ENCODE results near the gene ANKMY1.
"Not testable (repeated sequence)": the region's sequence is repeated elsewhere in the genome, so short reads cannot be mapped to it uniquely, and the experiment has no call there.

ANKMY1 gene

DNA sequence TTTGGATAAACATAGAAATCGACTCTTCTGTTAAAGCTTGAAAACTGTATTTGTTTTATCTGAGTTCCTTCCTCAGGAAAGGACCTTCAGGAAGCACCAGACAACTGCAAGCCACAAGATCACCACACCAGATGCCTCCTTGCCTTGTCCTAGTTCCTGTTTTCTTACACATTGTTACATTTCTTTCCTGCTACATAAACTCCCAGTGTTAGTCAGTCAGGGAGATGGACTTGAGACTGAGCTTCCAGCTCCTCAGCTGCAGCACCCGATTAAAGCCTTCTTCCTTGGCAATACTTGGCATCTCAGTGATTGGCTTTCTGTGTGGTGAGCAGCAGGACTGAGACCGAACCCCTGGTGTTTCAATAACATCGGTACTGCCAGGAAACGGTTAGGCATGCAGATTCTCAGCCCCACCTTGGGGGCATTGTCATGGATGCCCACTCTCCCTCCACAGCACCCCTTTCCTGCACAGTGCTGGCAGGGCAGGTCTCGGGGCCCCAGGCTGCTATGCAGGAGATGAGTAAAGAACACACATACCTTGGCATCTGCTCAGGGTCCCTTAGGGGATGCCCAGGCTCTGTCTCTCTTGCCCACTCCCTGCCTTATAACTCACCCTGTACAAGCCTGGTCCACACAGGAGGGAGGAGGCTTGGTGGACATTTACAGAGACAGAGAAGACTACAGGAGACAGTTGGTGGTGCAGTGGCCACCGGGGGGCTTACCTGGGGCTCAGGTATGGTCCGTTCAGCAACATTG, 32.6 kb downstream of the ANKMY1 start:
- no peak overlapping the region for H3K27ac ChIP-seq
- H3K27me3 ChIP-seq = peaks cover 0 to 10% of the 10 kb centered on the region in 2 donors
- DNase-seq = no peak
- H3K4me3 ChIP-seq = no peak overlapping the region
- peaks cover 0 to 5% (median 3%) of the 10 kb centered on the region in 4 donors for H3K4me1 ChIP-seq
- TF ChIP-seq, protein P1, sequence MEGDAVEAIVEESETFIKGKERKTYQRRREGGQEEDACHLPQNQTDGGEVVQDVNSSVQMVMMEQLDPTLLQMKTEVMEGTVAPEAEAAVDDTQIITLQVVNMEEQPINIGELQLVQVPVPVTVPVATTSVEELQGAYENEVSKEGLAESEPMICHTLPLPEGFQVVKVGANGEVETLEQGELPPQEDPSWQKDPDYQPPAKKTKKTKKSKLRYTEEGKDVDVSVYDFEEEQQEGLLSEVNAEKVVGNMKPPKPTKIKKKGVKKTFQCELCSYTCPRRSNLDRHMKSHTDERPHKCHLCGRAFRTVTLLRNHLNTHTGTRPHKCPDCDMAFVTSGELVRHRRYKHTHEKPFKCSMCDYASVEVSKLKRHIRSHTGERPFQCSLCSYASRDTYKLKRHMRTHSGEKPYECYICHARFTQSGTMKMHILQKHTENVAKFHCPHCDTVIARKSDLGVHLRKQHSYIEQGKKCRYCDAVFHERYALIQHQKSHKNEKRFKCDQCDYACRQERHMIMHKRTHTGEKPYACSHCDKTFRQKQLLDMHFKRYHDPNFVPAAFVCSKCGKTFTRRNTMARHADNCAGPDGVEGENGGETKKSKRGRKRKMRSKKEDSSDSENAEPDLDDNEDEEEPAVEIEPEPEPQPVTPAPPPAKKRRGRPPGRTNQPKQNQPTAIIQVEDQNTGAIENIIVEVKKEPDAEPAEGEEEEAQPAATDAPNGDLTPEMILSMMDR (IDR thresholded peaks at IDR 0.05) = no peak
- intact Hi-C loops (cut with DNase I; ENCODE audit: low total_unique reads) = loop anchor here (10.0 kb wide), 1 partner anchor 180 kb away; no protein-coding TSS in a partner anchor
- H3K36me3 ChIP-seq = peaks cover 37 to 63% (median 47%) of the 10 kb centered on the region in 3 donors
- H3K9me3 ChIP-seq = no peaks in the 10 kb centered on the region

- Histone ChIP-seq H3K9me3 (no peaks in the 10 kb centered on the region), H3K4me3 (no peak overlapping the region), H3K36me3 (peaks cover 33 to 56% (median 34%) of the 10 kb centered on the region in 3 donors), H3K4me1 (peaks cover 0 to 18% (median 10%) of the 10 kb centered on the region in 4 donors), H3K27me3 (peaks cover 0 to 11% of the 10 kb centered on the region in 2 donors), H3K27ac (no peak overlapping the region)
- TF ChIP-seq, protein P1 (IDR thresholded peaks at IDR 0.05) = no peak
- intact Hi-C loops (cut with DNase I; ENCODE audit: low total_unique reads) = loop anchor here (10.0 kb wide), 1 partner anchor 181 kb away; no protein-coding TSS in a partner anchor
- DNase-seq = no peak
Measured at GRCh38 chr2:240523451-240524281, 34.1 kb downstream of the ANKMY1 start.

GRCh38 chr2:240522406-240522805, 35.4 kb downstream of the ANKMY1 start:
- DNase-seq = no peak
- H3K36me3 ChIP-seq = peaks cover 29 to 51% (median 34%) of the 10 kb centered on the region in 3 donors
- TF ChIP-seq, protein P1 (IDR thresholded peaks at IDR 0.05) = no peak

DNA sequence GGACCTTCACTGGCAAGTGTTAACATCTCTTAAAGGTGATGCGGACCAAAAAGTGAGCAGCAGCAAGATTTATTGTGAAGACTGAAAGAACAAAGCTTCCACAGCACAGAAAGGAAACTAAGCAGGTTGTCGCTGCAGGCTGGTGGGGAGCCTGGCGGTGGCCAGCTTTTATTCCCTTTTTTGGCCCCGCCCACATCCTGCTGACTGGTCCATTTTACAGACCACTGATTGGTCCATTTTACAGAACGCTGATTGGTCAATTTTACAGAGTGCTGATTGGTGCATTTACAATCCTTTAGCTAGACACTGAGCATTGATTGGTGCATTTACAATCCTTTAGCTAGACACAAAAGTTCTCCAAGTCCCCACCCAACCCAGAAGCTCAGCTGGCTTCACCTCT, 35.9 kb downstream of the ANKMY1 start:
- intact Hi-C loops (cut with DNase I; ENCODE audit: low total_unique reads) = loop anchor here (10.0 kb wide), 1 partner anchor 183 kb away; no protein-coding TSS in a partner anchor
- peaks cover 0 to 11% of the 10 kb centered on the region in 2 donors for H3K27me3 ChIP-seq
- peaks cover 0 to 18% (median 10%) of the 10 kb centered on the region in 4 donors for H3K4me1 ChIP-seq
- not testable (repeated sequence) for H3K27ac ChIP-seq, H3K9me3 ChIP-seq, H3K4me3 ChIP-seq, DNase-seq
- peaks cover 29 to 51% (median 34%) of the 10 kb centered on the region in 3 donors for H3K36me3 ChIP-seq

More at GRCh38 chr2:240522406-240522805, 35.4 kb downstream of the ANKMY1 start:
- H3K9me3 ChIP-seq = no peaks in the 10 kb centered on the region
- H3K4me3 ChIP-seq = no peak overlapping the region
- intact Hi-C loops (cut with DNase I; ENCODE audit: low total_unique reads) = loop anchor here (10.0 kb wide), 1 partner anchor 182 kb away; no protein-coding TSS in a partner anchor
- H3K27me3 ChIP-seq = peaks cover 0 to 11% of the 10 kb centered on the region in 2 donors
- H3K27ac ChIP-seq = no peak overlapping the region
- H3K4me1 ChIP-seq = peaks cover 0 to 18% (median 10%) of the 10 kb centered on the region in 4 donors

DNA sequence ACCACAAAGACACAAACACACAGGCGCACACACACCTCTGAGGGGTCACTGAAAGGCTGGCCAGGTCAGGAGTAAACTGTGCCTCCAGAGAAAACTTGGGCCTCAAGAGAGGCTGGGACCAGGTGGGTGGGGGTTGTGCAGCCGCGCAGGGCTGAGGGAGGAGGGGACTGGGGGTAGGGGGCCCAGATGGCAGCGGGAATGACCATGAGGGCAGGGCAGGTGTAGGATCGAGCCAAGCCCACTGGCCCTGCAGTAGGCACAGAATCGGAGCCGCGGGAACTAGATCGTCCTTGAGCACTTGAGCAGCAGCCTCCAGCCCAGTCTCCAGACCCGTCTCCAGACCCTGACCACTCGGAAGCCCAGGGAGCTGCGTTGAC, 36.8 kb downstream of the ANKMY1 start:
- no peak for DNase-seq
- Histone ChIP-seq H3K4me1 (peaks cover 0 to 18% (median 10%) of the 10 kb centered on the region in 4 donors), H3K27ac (no peak overlapping the region), H3K4me3 (no peak overlapping the region), H3K27me3 (peaks cover 0 to 11% of the 10 kb centered on the region in 2 donors), H3K9me3 (no peaks in the 10 kb centered on the region), H3K36me3 (peaks cover 29 to 42% (median 32%) of the 10 kb centered on the region in 3 donors)
- TF ChIP-seq, protein P1 (IDR thresholded peaks at IDR 0.05) = no peak
- intact Hi-C loops (cut with DNase I; ENCODE audit: low total_unique reads) = loop anchor here (10.0 kb wide), 1 partner anchor 184 kb away; no protein-coding TSS in a partner anchor
